K562 (cell line): ENCODE results near the gene ABCC1. TPM values are rescaled to one million over a fixed set of nuclear protein-coding genes. Genes with fewer than 3 reads are reported as not detected.

Experiments
- ATAC-seq: fragments of 200-7000 bp; cut with Tn5 transposase; 3 replicates; pipeline ENCODE4 v1.9.1; 2020; ENCODE audit warnings: moderate library complexity
- BruUV-seq: library from RNA; stranded (reverse); fragments of 400-500 nt; replicated peaks from 2 replicates; lab custom pipeline; 2021; lab: Mats Ljungman, UMichigan
- CTCF ChIA-PET: fragments of 300-600 bp; formaldehyde crosslinking; extraction: SDS; loops from one replicate; lab custom pipeline; 2021; ENCODE audit warnings: low intra/inter-chr PET ratio; lab: Yijun Ruan, JAX
- POLR2A ChIA-PET: fragments of 300-600, 350-650 bp; sonication (Branson Sonifier 250); formaldehyde crosslinking; extraction: SDS; loops from one replicate; lab custom pipeline; 2021; ENCODE audit warnings: antibody characterized with exemption, inconsistent platforms; lab: Yijun Ruan, JAX
- DNase-seq, 4 experiments: peaks; one replicate each; pipeline versions ENCODE4 v3.0.0 to v3.0.0-alpha.2; 2011 to 2018; ENCODE audit warnings: low spot score in 3 of 4, mixed read lengths in 3 of 4; ENCODE audit errors: extremely low read depth in 1 of 4
- FAIRE-seq: peaks from 2 replicates; lab custom pipeline; 2011; peaks lifted over from hg19 to GRCh38; lab: Jason Lieb, UNC
- H2AFZ ChIP-seq: 2 replicates; pipeline ENCODE4 v1.6.0; 2011; ENCODE audit warnings: low read depth, low read length, control low read depth, inconsistent platforms
- H3K27ac ChIP-seq: fragments of 200-600 bp; 3 replicates; pipeline ENCODE4 v1.8.0; 2011; ENCODE audit warnings: low read depth, mild to moderate bottlenecking, control low read depth, inconsistent platforms, low read length, moderate library complexity, mixed read lengths; ENCODE audit errors: extremely low read depth
- H3K27me3 ChIP-seq, 2 experiments: fragments of 300-600 bp in 1 of 2; 2 replicates in 1 of 2; 3 replicates in 1 of 2; pipeline versions ENCODE4 v1.6.0 to v1.8.0; 2011; ENCODE audit warnings: inconsistent platforms in 2 of 2, low read length in 2 of 2, mild to moderate bottlenecking in 1 of 2, mixed read lengths in 1 of 2, moderate library complexity in 1 of 2; ENCODE audit not compliant: control insufficient read depth in 2 of 2, insufficient read depth in 2 of 2
- H3K36me3 ChIP-seq: fragments of 300-600 bp; 3 replicates; pipeline ENCODE4 v1.8.0; 2011; ENCODE audit warnings: mild to moderate bottlenecking, low read length, inconsistent platforms; ENCODE audit not compliant: control insufficient read depth, insufficient read depth
- H3K4me1 ChIP-seq, 2 experiments: fragments of 200-600 bp in 1 of 2; replicated peaks in 1 of 2; 2 replicates in 1 of 2; 3 replicates in 1 of 2; pipeline versions ENCODE4 v1.5.1 to v1.8.0; 2011; ENCODE audit warnings: inconsistent platforms in 2 of 2, low read length in 2 of 2, mild to moderate bottlenecking in 1 of 2, mixed read lengths in 1 of 2, moderate library complexity in 1 of 2; ENCODE audit not compliant: control insufficient read depth in 2 of 2, insufficient read depth in 2 of 2
- H3K4me2 ChIP-seq: 2 replicates; pipeline ENCODE4 v1.6.1; 2011; ENCODE audit warnings: low read length, control low read depth, inconsistent platforms, mixed read lengths; ENCODE audit not compliant: insufficient read depth
- H3K4me3 ChIP-seq: fragments of 200-600 bp; sonication (generic), shearing (Covaris generic); 2 replicates; pipeline ENCODE4 v1.5.1; 2016; ENCODE audit warnings: control low read depth, inconsistent platforms
- H3K79me2 ChIP-seq: fragments of 200-600 bp; 3 replicates; pipeline ENCODE4 v1.8.0; 2011; ENCODE audit warnings: low read length, inconsistent platforms; ENCODE audit not compliant: control insufficient read depth, insufficient read depth
- H3K9ac ChIP-seq, 2 experiments: 2 replicates each; pipeline versions ENCODE4 v1.6.0 to v1.6.1; 2011; ENCODE audit warnings: low read depth in 2 of 2, low read length in 2 of 2, control low read depth in 1 of 2, inconsistent platforms in 1 of 2, mild to moderate bottlenecking in 1 of 2, mixed read lengths in 1 of 2; ENCODE audit not compliant: insufficient read depth in 1 of 2
- H3K9me1 ChIP-seq: one replicate; pipeline ENCODE4 v1.6.0; 2011; ENCODE audit warnings: inconsistent platforms, mild to moderate bottlenecking, low read length, moderate library complexity; ENCODE audit not compliant: control insufficient read depth, insufficient read depth
- H3K9me3 ChIP-seq: replicated peaks from 2 replicates; pipeline ENCODE4 v1.5.1; 2011; ENCODE audit warnings: low read depth, low read length, inconsistent platforms; ENCODE audit not compliant: control insufficient read depth, insufficient read depth
- H4K20me1 ChIP-seq: replicated peaks from 2 replicates; pipeline ENCODE4 v1.6.1; 2011; ENCODE audit warnings: low read length, inconsistent platforms, mixed read lengths; ENCODE audit not compliant: control insufficient read depth, insufficient read depth
- BCL6 ChIP-seq: fragments of 250-450 bp; sonication (Bioruptor Pico); IDR thresholded peaks from 2 replicates; pipeline ENCODE4 v1.4.0; 2020
- CBX3 ChIP-seq, 2 experiments: IDR thresholded peaks; 1 replicate in 1 of 2; 2 replicates in 1 of 2; pipeline ENCODE4 v1.6.1; 2012; ENCODE audit warnings: inconsistent platforms in 2 of 2, low read length in 2 of 2, borderline replicate concordance in 1 of 2, control low read depth in 1 of 2
- HDGF ChIP-seq: fragments of 450-650 bp; IDR thresholded peaks from 2 replicates; pipeline ENCODE4 v1.6.1; 2016
- PHF20 ChIP-seq: fragments of 450-650 bp; IDR thresholded peaks from 2 replicates; pipeline ENCODE4 v1.6.1; 2018; ENCODE audit not compliant: partially characterized antibody
- PHF21A ChIP-seq: fragments of 450-650 bp; IDR thresholded peaks from 2 replicates; pipeline ENCODE4 v1.6.1; 2017; ENCODE audit warnings: low read depth, borderline replicate concordance
- STAT5B ChIP-seq: fragments of 250-450 bp; sonication (Bioruptor Pico); IDR thresholded peaks from 2 replicates; pipeline ENCODE4 v1.8.0; 2021; ENCODE audit warnings: mild to moderate bottlenecking, inconsistent platforms
- TBL1XR1 ChIP-seq, 2 experiments: IDR thresholded peaks; 2 replicates each; pipeline ENCODE4 v1.6.1; 2012; ENCODE audit warnings: improper control_type of control experiment in 2 of 2, low read length in 2 of 2, mild to moderate bottlenecking in 1 of 2
- ZNF384 ChIP-seq: IDR thresholded peaks from 2 replicates; pipeline ENCODE4 v1.6.1; 2012; ENCODE audit warnings: low read depth, low read length, improper control_type of control experiment
- ZNF583 ChIP-seq: fragments of 250-450 bp; sonication (Bioruptor Pico); IDR thresholded peaks from 2 replicates; pipeline ENCODE4 v1.4.0; 2020
- ZNF79 ChIP-seq: fragments of 250-450 bp; sonication (Bioruptor Pico); IDR thresholded peaks from 2 replicates; pipeline ENCODE4 v1.4.0; 2020; ENCODE audit warnings: low read depth, mild to moderate bottlenecking, moderate library complexity
- WGBS: fragments of 100-300 bp; shearing (Covaris generic); methylation state at CpG from one replicate; pipeline ENCODE4 v1.1.6; 2016; ENCODE audit warnings: low coverage, mixed read lengths; ENCODE audit not compliant: insufficient coverage; ENCODE audit errors: missing lambda C conversion rate; 5-methylcytosine and 5-hydroxymethylcytosine counted together
- in situ Hi-C: fragments of 300-500 bp; cut with MboI; formaldehyde crosslinking; loops from 4 replicates; pipeline ENCODE4 v1.15.0; 2018; ENCODE audit warnings: inconsistent platforms, mixed read lengths
- intact Hi-C: fragments of 100-400 bp; cut with micrococcal nuclease; formaldehyde crosslinking; loops from 2 replicates; pipeline ENCODE4 v1.14.2; 2022
- polyA plus RNA-seq, 8 experiments: library from polyadenylated mRNA; depleted of rRNA in 4 of 8; stranded (reverse) in 5 of 8; unstranded in 3 of 8; fragments of >200 nt; fragmentation: Nextera tagmentation in 2 of 8; fragmentation: Illumina TruSeq in 1 of 8; extraction: Ambion mirVana in 2 of 8; extraction: Trizol in 1 of 8; gene quantifications; 2 replicates each; pipeline versions ENCODE4 v1.2.1 to v1.2.3, GENCODE V29; 2011 to 2014; ENCODE audit warnings: inconsistent platforms in 1 of 8, missing spikeins in 1 of 8
- total RNA-seq, 7 experiments: library from RNA; depleted of rRNA in 6 of 7; stranded (reverse); fragments of >200 nt in 6 of 7; fragmentation: Illumina TruSeq in 2 of 7; extraction: Trizol in 2 of 7; gene quantifications; 2 replicates each; pipeline versions ENCODE4 v1.2.1 to v1.2.3, GENCODE V29; 2011 to 2021; ENCODE audit warnings: low replicate concordance in 1 of 7
- TF ChIP-seq, protein P1 (sequence below): fragments of 450-650 bp; IDR thresholded peaks from 2 replicates; pipeline ENCODE4 v1.6.1; 2016; ENCODE audit warnings: mild to moderate bottlenecking
- TF ChIP-seq, protein P2 (sequence below), 2 experiments: fragments of 450-650 bp; IDR thresholded peaks; 2 replicates each; pipeline ENCODE4 v1.6.1; 2016
- TF ChIP-seq, protein P3 (sequence below), 3 experiments: IDR thresholded peaks in 2 of 3; conservative IDR thresholded peaks in 1 of 3; 2 replicates each; pipeline ENCODE4 v1.5.1; 2011 to 2012; ENCODE audit warnings: low read length in 3 of 3, mild to moderate bottlenecking in 3 of 3, control low read depth in 2 of 3, improper control_type of control experiment in 1 of 3, inconsistent platforms in 1 of 3, low read depth in 1 of 3, mixed read lengths in 1 of 3, moderate library complexity in 1 of 3; ENCODE audit not compliant: insufficient read depth in 2 of 3
- TF ChIP-seq, protein P4 (sequence below): fragments of 250-450 bp; sonication (Bioruptor Pico); IDR thresholded peaks from 2 replicates; pipeline ENCODE4 v1.5.0; 2020; ENCODE audit warnings: mild to moderate bottlenecking, borderline replicate concordance

Gene ABCC1
- total and polyA plus RNA-seq, 9 of the 15 experiments (the other 6 are each of a cell fraction or from before 2014, with no cell fraction given) = 3.9 to 41.6 (median 10.0) TPM

DNA sequence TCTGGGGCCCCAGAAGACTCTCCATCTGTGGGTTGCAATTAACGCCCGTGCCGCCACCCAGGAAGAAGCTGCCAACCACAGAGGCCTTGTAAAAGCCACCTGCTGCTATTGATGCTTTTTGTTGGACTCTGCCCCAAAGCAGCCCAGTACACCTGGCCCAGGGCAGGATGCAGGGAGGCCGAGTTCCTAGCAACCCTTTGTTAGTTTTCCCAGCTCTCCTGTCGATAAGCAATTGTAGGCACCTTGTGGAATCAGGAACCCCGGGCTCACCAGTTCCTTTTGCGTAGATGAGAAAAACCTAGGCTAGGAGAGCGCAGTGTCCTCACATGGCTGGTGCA, 170.6 kb downstream of the ABCC1 start:
- intact Hi-C loops = no loop called here
- no peak overlapping the region for H2AFZ ChIP-seq
- H3K4me3 ChIP-seq = no peak overlapping the region
- TF ChIP-seq STAT5B (CRISPR knock-in tag) (no peak), BCL6 (CRISPR knock-in tag) (no peak), CBX3 (IDR thresholded peaks at IDR 0.05; ENCODE audit: borderline replicate concordance in 1 of 2, low read length in 2 of 2) (no peak), PHF20 (no peak), ZNF79 (CRISPR knock-in tag) (no peak), HDGF (no peak), TBL1XR1 (IDR thresholded peaks at IDR 0.05; ENCODE audit: low read length in 2 of 2) (no peak), ZNF583 (CRISPR knock-in tag) (no peak), PHF21A (no peak), ZNF384 (no peak)
- TF ChIP-seq, protein P1, sequence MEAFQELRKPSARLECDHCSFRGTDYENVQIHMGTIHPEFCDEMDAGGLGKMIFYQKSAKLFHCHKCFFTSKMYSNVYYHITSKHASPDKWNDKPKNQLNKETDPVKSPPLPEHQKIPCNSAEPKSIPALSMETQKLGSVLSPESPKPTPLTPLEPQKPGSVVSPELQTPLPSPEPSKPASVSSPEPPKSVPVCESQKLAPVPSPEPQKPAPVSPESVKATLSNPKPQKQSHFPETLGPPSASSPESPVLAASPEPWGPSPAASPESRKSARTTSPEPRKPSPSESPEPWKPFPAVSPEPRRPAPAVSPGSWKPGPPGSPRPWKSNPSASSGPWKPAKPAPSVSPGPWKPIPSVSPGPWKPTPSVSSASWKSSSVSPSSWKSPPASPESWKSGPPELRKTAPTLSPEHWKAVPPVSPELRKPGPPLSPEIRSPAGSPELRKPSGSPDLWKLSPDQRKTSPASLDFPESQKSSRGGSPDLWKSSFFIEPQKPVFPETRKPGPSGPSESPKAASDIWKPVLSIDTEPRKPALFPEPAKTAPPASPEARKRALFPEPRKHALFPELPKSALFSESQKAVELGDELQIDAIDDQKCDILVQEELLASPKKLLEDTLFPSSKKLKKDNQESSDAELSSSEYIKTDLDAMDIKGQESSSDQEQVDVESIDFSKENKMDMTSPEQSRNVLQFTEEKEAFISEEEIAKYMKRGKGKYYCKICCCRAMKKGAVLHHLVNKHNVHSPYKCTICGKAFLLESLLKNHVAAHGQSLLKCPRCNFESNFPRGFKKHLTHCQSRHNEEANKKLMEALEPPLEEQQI = no peak
- TF ChIP-seq, protein P2, sequence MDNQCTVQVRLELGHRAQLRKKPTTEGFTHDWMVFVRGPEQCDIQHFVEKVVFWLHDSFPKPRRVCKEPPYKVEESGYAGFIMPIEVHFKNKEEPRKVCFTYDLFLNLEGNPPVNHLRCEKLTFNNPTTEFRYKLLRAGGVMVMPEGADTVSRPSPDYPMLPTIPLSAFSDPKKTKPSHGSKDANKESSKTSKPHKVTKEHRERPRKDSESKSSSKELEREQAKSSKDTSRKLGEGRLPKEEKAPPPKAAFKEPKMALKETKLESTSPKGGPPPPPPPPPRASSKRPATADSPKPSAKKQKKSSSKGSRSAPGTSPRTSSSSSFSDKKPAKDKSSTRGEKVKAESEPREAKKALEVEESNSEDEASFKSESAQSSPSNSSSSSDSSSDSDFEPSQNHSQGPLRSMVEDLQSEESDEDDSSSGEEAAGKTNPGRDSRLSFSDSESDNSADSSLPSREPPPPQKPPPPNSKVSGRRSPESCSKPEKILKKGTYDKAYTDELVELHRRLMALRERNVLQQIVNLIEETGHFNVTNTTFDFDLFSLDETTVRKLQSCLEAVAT (IDR thresholded peaks at IDR 0.05) = no peak
- TF ChIP-seq, protein P3, sequence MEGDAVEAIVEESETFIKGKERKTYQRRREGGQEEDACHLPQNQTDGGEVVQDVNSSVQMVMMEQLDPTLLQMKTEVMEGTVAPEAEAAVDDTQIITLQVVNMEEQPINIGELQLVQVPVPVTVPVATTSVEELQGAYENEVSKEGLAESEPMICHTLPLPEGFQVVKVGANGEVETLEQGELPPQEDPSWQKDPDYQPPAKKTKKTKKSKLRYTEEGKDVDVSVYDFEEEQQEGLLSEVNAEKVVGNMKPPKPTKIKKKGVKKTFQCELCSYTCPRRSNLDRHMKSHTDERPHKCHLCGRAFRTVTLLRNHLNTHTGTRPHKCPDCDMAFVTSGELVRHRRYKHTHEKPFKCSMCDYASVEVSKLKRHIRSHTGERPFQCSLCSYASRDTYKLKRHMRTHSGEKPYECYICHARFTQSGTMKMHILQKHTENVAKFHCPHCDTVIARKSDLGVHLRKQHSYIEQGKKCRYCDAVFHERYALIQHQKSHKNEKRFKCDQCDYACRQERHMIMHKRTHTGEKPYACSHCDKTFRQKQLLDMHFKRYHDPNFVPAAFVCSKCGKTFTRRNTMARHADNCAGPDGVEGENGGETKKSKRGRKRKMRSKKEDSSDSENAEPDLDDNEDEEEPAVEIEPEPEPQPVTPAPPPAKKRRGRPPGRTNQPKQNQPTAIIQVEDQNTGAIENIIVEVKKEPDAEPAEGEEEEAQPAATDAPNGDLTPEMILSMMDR (IDR thresholded peaks at IDR 0.05 in 2 of 3, conservative IDR thresholded peaks at IDR 0.05 in 1 of 3; ENCODE audit: insufficient read depth in 2 of 3, low read depth in 1 of 3, low read length in 3 of 3) = no peak
- TF ChIP-seq, protein P4, sequence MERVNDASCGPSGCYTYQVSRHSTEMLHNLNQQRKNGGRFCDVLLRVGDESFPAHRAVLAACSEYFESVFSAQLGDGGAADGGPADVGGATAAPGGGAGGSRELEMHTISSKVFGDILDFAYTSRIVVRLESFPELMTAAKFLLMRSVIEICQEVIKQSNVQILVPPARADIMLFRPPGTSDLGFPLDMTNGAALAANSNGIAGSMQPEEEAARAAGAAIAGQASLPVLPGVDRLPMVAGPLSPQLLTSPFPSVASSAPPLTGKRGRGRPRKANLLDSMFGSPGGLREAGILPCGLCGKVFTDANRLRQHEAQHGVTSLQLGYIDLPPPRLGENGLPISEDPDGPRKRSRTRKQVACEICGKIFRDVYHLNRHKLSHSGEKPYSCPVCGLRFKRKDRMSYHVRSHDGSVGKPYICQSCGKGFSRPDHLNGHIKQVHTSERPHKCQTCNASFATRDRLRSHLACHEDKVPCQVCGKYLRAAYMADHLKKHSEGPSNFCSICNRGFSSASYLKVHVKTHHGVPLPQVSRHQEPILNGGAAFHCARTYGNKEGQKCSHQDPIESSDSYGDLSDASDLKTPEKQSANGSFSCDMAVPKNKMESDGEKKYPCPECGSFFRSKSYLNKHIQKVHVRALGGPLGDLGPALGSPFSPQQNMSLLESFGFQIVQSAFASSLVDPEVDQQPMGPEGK = no peak
- TF ChIP-seq, all 486 proteins: peak for 0
- Histone ChIP-seq H3K27ac (peak overlapping the region; percentile 85), H3K9me3 (peaks cover 26% of the 10 kb centered on the region), H3K4me2 (peak overlapping the region; percentile 61; the same call in 1 of the 2 replicates), H3K36me3 (peaks cover 87% of the 10 kb centered on the region), H3K9me1 (no peaks in the 10 kb centered on the region), H3K79me2 (no peaks in the 10 kb centered on the region), H3K27me3 (no peaks in the 10 kb centered on the region), H3K9ac (no peak overlapping the region; a peak in 1 of 4 replicates), H3K4me1 (peaks cover 14 to 18% of the 10 kb centered on the region in 2 experiments; a peak in 4 of 5 replicates), H4K20me1 (no peaks in the 10 kb centered on the region)
- POLR2A ChIA-PET = no interaction called here
- no peak for ATAC-seq
- WGBS = 94% methylated on average over 8 of the region's 8 CpGs
- no TSS peak for BruUV-seq
- in situ Hi-C loops = loop anchor here (5.0 kb wide), 1 partner anchor 243 kb away; no protein-coding TSS in a partner anchor
- FAIRE-seq = no peak
- no peak for DNase-seq
- CTCF ChIA-PET = no interaction called here
